IPS-18c (cell line): Measurements from ENCODE around the gene SPDYE2B.
"Not testable (repeated sequence)": the region's sequence is repeated elsewhere in the genome, so short reads cannot be mapped to it uniquely, and the experiment has no call there.

Experiments used
- H3K4me3 ChIP-seq: 2 replicates; pipeline ENCODE4 v1.7.0; 2013; ENCODE audit warnings: low read depth, mild to moderate bottlenecking, low read length, moderate library complexity; ENCODE audit not compliant: insufficient read depth
- H3K9me3 ChIP-seq: one replicate; pipeline ENCODE4 v1.6.1; 2013; ENCODE audit warnings: mild to moderate bottlenecking, low read length, moderate library complexity; ENCODE audit not compliant: control insufficient read depth, insufficient read depth

The SPDYE2B gene

DNA sequence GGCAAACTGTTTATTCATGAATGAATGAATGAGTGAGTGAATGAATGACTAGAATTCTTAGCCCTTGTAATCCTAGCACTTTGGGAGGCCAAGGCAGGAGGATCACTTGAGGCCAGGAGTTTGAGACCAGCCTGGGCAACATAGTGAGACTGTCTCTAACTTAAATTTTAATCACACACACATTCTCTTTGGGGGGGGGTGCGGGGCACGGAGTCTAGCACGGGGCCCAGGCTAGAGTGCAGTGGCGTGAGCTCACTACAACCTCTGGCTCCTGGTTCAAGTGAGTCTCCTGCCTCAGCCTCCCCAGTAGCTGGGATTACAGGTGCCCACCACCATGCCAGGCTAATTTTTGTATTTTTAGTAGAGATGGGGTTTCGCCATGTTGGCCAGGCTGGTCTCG, 40.5 kb downstream of the SPDYE2B start:
- H3K9me3 ChIP-seq, H3K4me3 ChIP-seq: not testable (repeated sequence)

DNA sequence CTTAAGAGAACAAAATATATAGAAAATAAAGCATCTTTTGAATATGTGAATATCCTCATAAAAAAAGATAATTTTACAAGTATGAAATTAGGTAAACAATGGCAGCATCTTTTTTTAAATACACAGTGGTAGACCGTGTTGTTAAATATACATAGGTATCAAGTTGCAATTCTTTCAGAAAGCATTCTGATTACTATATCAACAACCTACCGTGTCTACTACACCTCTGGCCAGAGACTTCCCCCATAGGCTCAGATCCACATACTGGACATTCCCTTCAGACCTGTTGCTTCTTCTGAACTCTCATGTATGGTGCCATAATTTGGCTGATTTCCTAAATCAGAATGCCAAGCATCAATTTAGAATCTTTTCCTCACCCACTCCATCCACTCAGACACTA, 43.9 kb downstream of the SPDYE2B start:
- not testable (repeated sequence) for H3K4me3 ChIP-seq, H3K9me3 ChIP-seq

DNA sequence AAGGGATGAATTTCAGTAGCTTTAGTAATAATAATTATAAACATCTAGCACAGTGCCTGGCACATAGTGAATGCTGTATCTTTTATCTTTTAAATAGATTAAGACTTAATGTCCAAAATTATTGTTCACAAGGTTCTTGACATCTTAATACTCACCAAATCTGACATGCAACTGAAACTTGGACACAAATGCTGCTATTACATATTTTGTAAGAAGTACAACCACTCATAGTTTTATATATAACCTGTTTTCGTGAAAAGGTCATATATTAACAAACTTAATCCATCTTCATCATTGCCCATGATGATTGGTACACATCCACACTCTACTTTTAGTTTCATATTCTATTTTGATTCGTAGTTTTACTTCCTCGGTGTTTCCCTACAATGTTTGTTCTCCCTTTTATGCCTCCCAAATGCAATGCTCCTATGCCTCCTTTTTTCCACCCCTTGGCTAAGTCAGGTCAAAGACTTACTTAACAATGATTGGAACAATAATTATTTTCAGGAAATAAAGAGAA, 45.0 kb downstream of the SPDYE2B start:
- H3K4me3 ChIP-seq: not testable (repeated sequence)

DNA sequence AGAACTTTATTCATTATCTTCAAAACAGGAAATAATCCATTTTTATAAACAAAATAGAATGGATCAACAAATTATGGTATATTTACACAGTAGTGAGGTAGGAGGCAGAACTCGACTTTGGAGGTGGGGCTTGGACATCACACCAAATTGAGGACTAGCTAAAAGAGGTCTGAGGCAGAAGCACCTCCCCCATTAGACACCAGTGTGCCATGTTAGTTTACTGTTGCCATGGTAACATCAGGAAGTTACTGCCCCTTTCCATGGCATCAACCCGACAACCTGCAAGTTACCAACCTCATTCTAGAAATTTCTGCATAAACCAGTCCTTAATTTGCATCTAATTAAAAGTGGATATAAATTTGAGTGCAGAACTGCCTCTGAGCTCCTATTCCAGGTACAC, 45.9 kb downstream of the SPDYE2B start:
- not testable (repeated sequence) for H3K9me3 ChIP-seq, H3K4me3 ChIP-seq

More for the DNA sequence above, 45.0 kb downstream of the SPDYE2B start:
- H3K9me3 ChIP-seq: not testable (repeated sequence)

DNA sequence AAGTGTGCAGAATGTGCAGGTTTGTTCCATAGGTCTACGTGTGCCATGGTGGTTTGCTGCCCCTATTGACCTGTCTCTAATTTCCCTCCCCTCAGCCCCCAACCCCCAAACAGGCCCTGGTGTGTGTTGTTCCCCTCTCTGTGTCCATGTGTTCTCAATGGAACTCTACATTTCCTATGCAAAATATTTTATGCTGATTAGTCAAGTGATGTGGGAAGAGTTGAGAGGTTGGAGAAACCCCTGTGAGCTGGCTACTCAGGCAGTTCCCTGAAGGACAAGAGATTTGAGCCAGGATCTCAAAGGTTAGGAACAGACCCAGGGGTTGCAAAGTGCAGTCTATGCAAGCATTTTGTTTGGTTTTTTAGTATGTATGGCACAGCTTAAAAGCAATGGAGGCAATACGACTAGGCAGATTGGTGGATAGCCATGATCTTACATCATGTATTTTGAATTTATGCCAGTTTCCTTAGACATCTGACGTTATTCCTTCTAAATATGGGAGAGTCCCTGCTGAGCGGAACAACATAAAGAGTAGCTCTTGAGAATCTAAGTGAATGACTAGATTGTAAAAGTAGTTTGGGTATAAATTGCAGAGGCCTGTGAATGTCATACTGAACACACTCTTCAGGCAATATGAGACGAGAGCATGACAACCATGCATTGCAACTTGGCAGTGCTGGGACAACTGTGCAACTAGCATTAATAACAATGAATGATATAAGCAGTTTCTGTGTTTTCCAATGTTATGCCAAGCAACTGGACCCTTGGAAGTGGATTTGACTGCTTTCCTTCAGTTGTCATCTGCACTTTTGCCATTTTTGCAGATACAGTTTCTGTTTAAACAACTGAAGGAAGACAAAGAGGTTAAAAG, 47.8 kb downstream of the SPDYE2B start:
- H3K9me3 ChIP-seq, H3K4me3 ChIP-seq: not testable (repeated sequence)

DNA sequence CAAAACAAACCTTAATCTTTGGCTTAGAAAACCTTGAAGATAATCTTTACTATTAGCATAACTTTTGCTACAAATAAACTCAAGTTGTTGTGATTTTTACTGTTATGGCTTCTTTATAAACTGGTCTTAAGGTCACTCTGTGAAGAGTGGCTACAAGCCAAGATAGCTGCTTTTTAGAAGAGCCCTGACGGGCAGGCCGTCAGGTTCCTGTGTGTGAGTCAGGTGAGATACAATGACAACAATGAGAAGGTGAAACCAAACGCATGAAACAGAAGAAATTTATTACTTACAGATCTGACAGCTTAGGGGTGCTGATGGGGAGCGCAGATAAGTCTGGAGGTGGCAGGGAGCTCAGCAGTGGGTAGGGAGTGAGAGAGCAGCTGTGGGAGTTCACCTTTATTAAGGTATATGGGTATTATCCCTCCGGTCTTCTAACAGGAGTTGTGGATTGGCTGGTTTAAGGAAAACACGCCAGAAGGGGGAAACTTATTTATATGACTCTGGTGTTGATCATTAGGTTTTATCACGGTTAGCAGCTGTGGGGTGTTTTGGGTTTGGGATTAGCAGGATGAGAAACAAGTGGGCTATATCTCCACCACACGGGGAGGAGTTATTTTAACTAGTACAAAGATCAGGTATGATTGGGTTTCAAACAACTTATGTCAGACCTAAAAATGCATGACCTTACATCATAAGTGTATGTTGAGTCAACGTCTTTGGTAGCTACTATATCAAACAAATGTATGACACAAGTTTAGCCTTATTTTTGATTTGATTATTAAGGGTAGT, 49.0 kb downstream of the SPDYE2B start:
- not testable (repeated sequence) for H3K4me3 ChIP-seq

More for the DNA sequence above, 49.0 kb downstream of the SPDYE2B start:
- H3K9me3 ChIP-seq: not testable (repeated sequence)
